Uterine smooth muscle cell (primary cell): ENCODE results near the gene GSPT1. TPM values are rescaled to one million over a fixed set of nuclear protein-coding genes. Genes with fewer than 3 reads are reported as not detected.

Source experiments
- total RNA-seq: library from RNA; depleted of rRNA; stranded (reverse); fragments of >200 nt; gene quantifications from 2 replicates; pipeline ENCODE4 v1.2.3, GENCODE V29; 2014

The GSPT1 gene
- total RNA-seq: 78.1 and 115 TPM in 2 replicates

GRCh38 chr16:11915644-11916523 lies at the start of gene GSPT1:
Gene GSPT1 (minus strand): TSS chr16:11915956. CDS start chr16:11915720, 236 bp downstream.

GRCh38 chr16:11964761-11965551 lies 49.2 kb upstream of the GSPT1 start, which contains the start of gene TNFRSF17:
Gene TNFRSF17 (plus strand): TSS chr16:11965210. CDS start chr16:11965325, 115 bp downstream.

GRCh38 chr16:11941945-11942344 lies 26.2 kb upstream of the GSPT1 start, which contains the start of gene NPIPB2:
Gene NPIPB2 (minus strand): TSS chr16:11942045. CDS start chr16:11942045, 0 bp downstream.

DNA sequence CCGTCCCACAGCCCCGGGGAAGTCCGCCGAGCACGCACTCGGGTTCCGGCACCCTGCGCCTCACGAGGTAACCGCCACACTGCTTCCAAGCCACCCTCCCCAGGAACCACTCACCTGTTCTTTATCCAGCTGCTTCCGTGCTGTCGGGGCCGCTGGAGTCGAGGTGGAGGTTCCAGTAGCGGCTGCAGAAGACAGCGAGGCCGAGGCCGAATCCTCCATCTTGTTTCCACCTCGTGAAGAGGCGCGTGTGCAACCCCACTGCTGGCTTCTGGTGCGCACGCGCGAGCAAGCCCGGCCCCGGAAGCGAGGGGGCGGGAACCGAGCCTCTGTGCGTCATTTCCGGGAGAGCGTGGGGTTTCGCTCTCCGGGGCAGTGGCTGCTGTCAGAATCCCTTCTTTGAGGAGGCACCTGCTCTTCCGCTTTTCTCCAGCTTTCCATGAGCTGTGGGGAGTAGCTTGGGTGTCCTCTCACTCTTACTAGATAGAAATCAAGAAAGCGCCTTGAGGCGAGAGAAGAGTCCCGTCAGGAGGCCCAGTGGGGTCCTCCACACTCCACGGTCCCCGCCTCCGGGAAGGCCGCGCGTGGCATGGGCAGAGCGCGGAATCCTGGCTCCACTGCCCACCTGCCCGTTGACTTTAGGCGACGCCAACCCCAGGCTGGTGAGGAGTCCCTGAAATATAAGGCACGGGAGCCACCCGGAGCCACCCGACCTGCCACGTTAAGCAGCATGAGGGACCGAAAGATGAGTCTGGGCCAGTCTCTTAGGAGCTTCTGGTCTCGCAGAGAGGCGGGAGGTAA lies 64.3 kb downstream of the GSPT1 start, which contains the start of gene RSL1D1:
Gene RSL1D1, minus strand, starts transcription at position 249 of the 798 bp plus-strand sequence. Its CDS starts 30 bp downstream, at position 219.

Other genes starting within 250 kb of the GSPT1 start
- 14.3 and 16.1 TPM in 2 replicates for gene SNN, start 247.5 kb downstream of the GSPT1 start, total RNA-seq
- 26.7 and 34.9 TPM in 2 replicates for gene TXNDC11, start 173.1 kb downstream of the GSPT1 start, total RNA-seq
- 57.5 and 58.3 TPM in 2 replicates for gene ZC3H7A, start 118.7 kb downstream of the GSPT1 start, total RNA-seq
- gene RSL1D1, start 64.4 kb downstream of the GSPT1 start, total RNA-seq: 103 and 121 TPM in 2 replicates
- gene NPIPB2, start 26.1 kb upstream of the GSPT1 start, total RNA-seq: 1.7 and 6.2 TPM in 2 replicates
- not detected in 2 replicates for gene TNFRSF17, start 49.3 kb upstream of the GSPT1 start, total RNA-seq
- 16.6 and 28.9 TPM in 2 replicates for gene SNX29, start 60.8 kb upstream of the GSPT1 start, total RNA-seq